Caco-2 (cell line): ENCODE data around the gene PTPRG. TPM values are rescaled to one million over a fixed set of nuclear protein-coding genes. Genes with fewer than 3 reads are reported as not detected.

Experiments
- BruUV-seq: library from RNA; stranded (reverse); fragments of 400-500 nt; replicated peaks from 2 replicates; lab custom pipeline; 2021; lab: Mats Ljungman, UMichigan
- CTCF ChIA-PET: fragments of 300-600 bp; sonication (Branson Sonifier 250); formaldehyde crosslinking; loops from one replicate; lab custom pipeline; 2022; ENCODE audit warnings: antibody characterized with exemption; lab: Charles Lee
- POLR2A ChIA-PET: fragments of 300-600 bp; sonication (Branson Sonifier 250); formaldehyde crosslinking; loops from one replicate; lab custom pipeline; 2022; ENCODE audit warnings: antibody characterized with exemption; lab: Charles Lee
- DNase-seq, 2 experiments: peaks; one replicate each; pipeline versions ENCODE4 v3.0.0 to v3.0.0-alpha.2; 2020 to 2022
- H3K27me3 ChIP-seq: replicated peaks from 2 replicates; pipeline ENCODE4 v1.6.0; 2011; ENCODE audit warnings: low read length; ENCODE audit not compliant: control insufficient read depth, insufficient read depth
- H3K36me3 ChIP-seq: 2 replicates; pipeline ENCODE4 v1.5.1; 2011; ENCODE audit warnings: low read length; ENCODE audit not compliant: control insufficient read depth, insufficient read depth
- H3K4me1 ChIP-seq: fragments of 250-450 bp; sonication (Bioruptor Pico); 2 replicates; pipeline ENCODE4 v1.5.1; 2020; ENCODE audit warnings: mild to moderate bottlenecking
- H3K4me3 ChIP-seq: 2 replicates; pipeline ENCODE4 v1.5.1; 2011; ENCODE audit warnings: low read depth, mild to moderate bottlenecking, control low read depth, low read length
- H3K9me3 ChIP-seq: fragments of 250-450 bp; sonication (Bioruptor Pico); 2 replicates; pipeline ENCODE4 v1.5.1; 2020; ENCODE audit warnings: mild to moderate bottlenecking, moderate library complexity
- H3K27ac Mint-ChIP-seq: one replicate; pipeline ENCODE4 v1.8.0; 2022; ENCODE audit warnings: mixed read lengths; ENCODE audit not compliant: unreplicated experiment
- H3K27me3 Mint-ChIP-seq: one replicate; pipeline ENCODE4 v1.8.0; 2022; ENCODE audit warnings: mixed read lengths; ENCODE audit not compliant: insufficient read depth, unreplicated experiment
- H3K36me3 Mint-ChIP-seq: one replicate; pipeline ENCODE4 v1.8.0; 2022; ENCODE audit warnings: mild to moderate bottlenecking, mixed read lengths; ENCODE audit not compliant: insufficient read depth, unreplicated experiment
- H3K4me1 Mint-ChIP-seq: one replicate; pipeline ENCODE4 v1.8.0; 2022; ENCODE audit warnings: low read depth, mixed read lengths; ENCODE audit not compliant: unreplicated experiment
- H3K4me3 Mint-ChIP-seq: one replicate; pipeline ENCODE4 v1.8.0; 2022; ENCODE audit warnings: mild to moderate bottlenecking, moderate library complexity, mixed read lengths; ENCODE audit not compliant: unreplicated experiment
- H3K9me3 Mint-ChIP-seq: one replicate; pipeline ENCODE4 v1.8.0; 2022; ENCODE audit warnings: mixed read lengths; ENCODE audit not compliant: unreplicated experiment
- intact Hi-C: fragments of 100-400 bp; cut with micrococcal nuclease; formaldehyde crosslinking; loops from one replicate; pipeline ENCODE4 v1.10.0; 2022; ENCODE audit not compliant: unreplicated experiment
- total RNA-seq: library from RNA; stranded (reverse); gene quantifications from 2 replicates; pipeline ENCODE4 v1.2.3, GENCODE V29; 2022
- TF ChIP-seq, protein P1 (sequence below), 2 experiments: fragments of 200-600 bp in 1 of 2; IDR thresholded peaks; 1 replicate in 1 of 2; 2 replicates in 1 of 2; pipeline versions ENCODE4 v1.5.1 to v1.8.0; 2011 to 2022; ENCODE audit warnings: antibody characterized with exemption in 1 of 2, control low read depth in 1 of 2, inconsistent platforms in 1 of 2, low read depth in 1 of 2, low read length in 1 of 2, mild to moderate bottlenecking in 1 of 2, moderate library complexity in 1 of 2; ENCODE audit not compliant: insufficient read depth in 1 of 2, severe bottlenecking in 1 of 2, unreplicated experiment in 1 of 2

PTPRG gene
- total RNA-seq, 1 experiment from 2014 or later, result 46.4 TPM

DNA sequence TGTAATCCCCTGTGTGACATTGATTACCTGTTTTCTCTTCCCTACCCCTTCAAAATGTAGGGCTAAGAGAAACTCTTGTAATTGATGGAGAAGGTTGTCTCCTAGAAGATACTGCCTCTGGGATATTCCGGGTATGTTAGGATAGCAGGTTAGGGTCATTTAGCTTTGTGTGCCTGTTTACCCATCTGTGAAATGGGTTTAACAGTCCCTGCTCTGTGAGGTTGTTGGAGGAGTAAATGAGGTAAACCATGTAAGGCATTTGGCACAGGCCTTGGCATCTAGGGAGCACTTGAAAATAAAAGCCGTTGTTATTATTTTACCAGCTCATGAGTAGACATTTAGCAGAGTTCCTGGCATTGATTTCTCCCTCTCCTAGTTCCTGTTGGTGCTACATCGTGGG is 16.4 kb downstream of the PTPRG start:
- intact Hi-C loops, result no loop called here
- no peaks in the 10 kb centered on the region for H3K9me3 ChIP-seq
- TF ChIP-seq, protein P1, sequence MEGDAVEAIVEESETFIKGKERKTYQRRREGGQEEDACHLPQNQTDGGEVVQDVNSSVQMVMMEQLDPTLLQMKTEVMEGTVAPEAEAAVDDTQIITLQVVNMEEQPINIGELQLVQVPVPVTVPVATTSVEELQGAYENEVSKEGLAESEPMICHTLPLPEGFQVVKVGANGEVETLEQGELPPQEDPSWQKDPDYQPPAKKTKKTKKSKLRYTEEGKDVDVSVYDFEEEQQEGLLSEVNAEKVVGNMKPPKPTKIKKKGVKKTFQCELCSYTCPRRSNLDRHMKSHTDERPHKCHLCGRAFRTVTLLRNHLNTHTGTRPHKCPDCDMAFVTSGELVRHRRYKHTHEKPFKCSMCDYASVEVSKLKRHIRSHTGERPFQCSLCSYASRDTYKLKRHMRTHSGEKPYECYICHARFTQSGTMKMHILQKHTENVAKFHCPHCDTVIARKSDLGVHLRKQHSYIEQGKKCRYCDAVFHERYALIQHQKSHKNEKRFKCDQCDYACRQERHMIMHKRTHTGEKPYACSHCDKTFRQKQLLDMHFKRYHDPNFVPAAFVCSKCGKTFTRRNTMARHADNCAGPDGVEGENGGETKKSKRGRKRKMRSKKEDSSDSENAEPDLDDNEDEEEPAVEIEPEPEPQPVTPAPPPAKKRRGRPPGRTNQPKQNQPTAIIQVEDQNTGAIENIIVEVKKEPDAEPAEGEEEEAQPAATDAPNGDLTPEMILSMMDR (IDR thresholded peaks at IDR 0.05; ENCODE audit: insufficient read depth in 1 of 2, low read depth in 1 of 2, low read length in 1 of 2, severe bottlenecking in 1 of 2, unreplicated experiment in 1 of 2), result no peak
- no TSS peak for BruUV-seq
- no peaks in the 10 kb centered on the region for H3K9me3 Mint-ChIP-seq
- no peak overlapping the region for H3K4me3 ChIP-seq
- peaks cover 9% of the 10 kb centered on the region; the same call in 1 of the 2 replicates for H3K4me1 ChIP-seq
- no peak overlapping the region for H3K27ac Mint-ChIP-seq
- ChIA-PET POLR2A (interaction anchor here (1.1 kb wide), 1 partner anchor 16 kb away, joined by 3 read pairs; the partner anchor contains the start of gene PTPRG), CTCF (no interaction called here)
- DNase-seq, result no peak
- no peaks in the 10 kb centered on the region for H3K36me3 ChIP-seq
- H3K27me3 Mint-ChIP-seq, result no peaks in the 10 kb centered on the region
- H3K36me3 Mint-ChIP-seq, result peaks cover 9% of the 10 kb centered on the region
- no peaks in the 10 kb centered on the region for H3K27me3 ChIP-seq
- no peak overlapping the region for H3K4me3 Mint-ChIP-seq
- H3K4me1 Mint-ChIP-seq, result no peaks in the 10 kb centered on the region

DNA sequence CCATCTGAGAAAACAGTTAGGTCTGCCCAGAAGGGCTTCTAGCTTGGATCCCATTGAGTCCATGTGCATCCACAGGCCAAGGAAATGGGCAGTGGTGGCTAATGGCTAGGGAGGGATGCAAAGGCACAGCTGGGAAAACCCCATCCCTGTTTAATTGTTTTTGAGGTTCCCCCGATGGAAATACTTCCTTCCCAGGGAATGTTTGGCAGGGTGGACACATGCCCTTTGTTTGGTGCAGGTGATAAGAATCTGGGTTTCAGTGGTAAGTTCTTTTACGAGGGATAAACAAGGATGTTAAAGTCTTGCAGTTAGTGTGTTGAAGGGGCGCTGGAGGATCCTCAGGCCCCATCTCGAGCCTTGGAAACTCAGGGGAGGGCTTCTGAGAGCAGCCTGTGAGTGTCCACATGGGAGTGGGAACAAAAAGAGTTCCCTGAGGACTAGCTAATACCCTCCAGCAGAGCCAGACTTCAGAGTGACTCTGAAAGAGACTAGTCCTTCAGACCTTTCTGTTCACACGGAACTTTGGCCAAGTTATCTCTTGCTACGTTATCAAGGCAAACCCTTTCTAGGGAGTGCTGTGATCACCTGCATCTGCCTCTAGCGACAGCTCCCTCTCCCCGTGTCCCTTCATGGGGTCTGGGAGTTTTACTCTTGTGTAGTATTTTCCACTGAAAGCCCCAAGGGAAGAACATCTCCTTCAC is 17.4 kb downstream of the PTPRG start:
- Mint-ChIP-seq H3K27ac (no peak overlapping the region), H3K4me3 (no peak overlapping the region), H3K27me3 (no peaks in the 10 kb centered on the region), H3K4me1 (no peaks in the 10 kb centered on the region), H3K9me3 (no peaks in the 10 kb centered on the region), H3K36me3 (peaks cover 6% of the 10 kb centered on the region)
- no peak overlapping the region for H3K4me3 ChIP-seq
- H3K36me3 ChIP-seq, result no peaks in the 10 kb centered on the region
- POLR2A ChIA-PET, result interaction anchor here (1.1 kb wide), 1 partner anchor 17 kb away, joined by 3 read pairs; the partner anchor contains the start of gene PTPRG
- TF ChIP-seq, protein P1 (IDR thresholded peaks at IDR 0.05; ENCODE audit: insufficient read depth in 1 of 2, low read depth in 1 of 2, low read length in 1 of 2, severe bottlenecking in 1 of 2, unreplicated experiment in 1 of 2), result no peak
- H3K9me3 ChIP-seq, result no peaks in the 10 kb centered on the region
- CTCF ChIA-PET, result no interaction called here
- peaks cover 16% of the 10 kb centered on the region; the same call in 1 of the 2 replicates for H3K4me1 ChIP-seq
- BruUV-seq, result no TSS peak
- H3K27me3 ChIP-seq, result no peaks in the 10 kb centered on the region
- intact Hi-C loops, result no loop called here
- no peak for DNase-seq

DNA sequence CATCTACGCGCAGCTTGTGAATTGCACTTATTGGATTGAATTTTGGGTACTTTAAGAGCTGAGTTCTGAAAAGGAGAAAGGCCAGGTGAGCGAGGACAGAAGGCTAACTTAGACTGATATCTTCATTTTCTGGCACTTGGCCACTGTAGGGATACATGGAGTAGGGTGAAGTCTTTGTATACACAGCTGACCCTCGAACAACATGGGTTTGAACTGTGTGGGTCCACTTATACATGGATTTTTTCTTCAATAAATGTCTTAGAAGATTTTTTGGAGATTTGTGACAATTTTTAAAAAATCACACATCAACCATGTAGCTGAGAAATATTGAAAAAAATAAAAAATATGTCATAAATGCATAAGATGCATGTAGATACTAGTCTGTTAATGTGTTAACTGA is 18.3 kb downstream of the PTPRG start:
- Histone ChIP-seq H3K4me1 (peaks cover 16% of the 10 kb centered on the region; the same call in 1 of the 2 replicates), H3K4me3 (no peak overlapping the region), H3K36me3 (no peaks in the 10 kb centered on the region), H3K27me3 (no peaks in the 10 kb centered on the region), H3K9me3 (no peaks in the 10 kb centered on the region)
- H3K27ac Mint-ChIP-seq, result no peak overlapping the region
- no peaks in the 10 kb centered on the region for H3K4me1 Mint-ChIP-seq
- H3K36me3 Mint-ChIP-seq, result peaks cover 6% of the 10 kb centered on the region
- intact Hi-C loops, result no loop called here
- TF ChIP-seq, protein P1 (IDR thresholded peaks at IDR 0.05; ENCODE audit: insufficient read depth in 1 of 2, low read depth in 1 of 2, low read length in 1 of 2, severe bottlenecking in 1 of 2, unreplicated experiment in 1 of 2), result no peak
- no peaks in the 10 kb centered on the region for H3K9me3 Mint-ChIP-seq
- no peaks in the 10 kb centered on the region for H3K27me3 Mint-ChIP-seq
- BruUV-seq, result no TSS peak
- ChIA-PET CTCF (no interaction called here), POLR2A (no interaction called here)
- H3K4me3 Mint-ChIP-seq, result no peak overlapping the region
- no peak for DNase-seq
